Measurements from ENCODE around the gene USH1C. TPM values are rescaled to one million over a fixed set of nuclear protein-coding genes. Genes with fewer than 3 reads are reported as not detected.
A peak's percentile ranks its signal among the peaks of the same experiment; 100 is the strongest.

USH1C gene
- total RNA-seq (2016; rRNA removed; fragmentation: Illumina TruSeq; extraction: Trizol) = not detected in 2 replicates
- not detected in 2 replicates for total RNA-seq (2016; cell fraction: cytosol; rRNA removed; fragmentation: Illumina TruSeq; extraction: Trizol; ENCODE audit: low read depth)
- total RNA-seq (2016; cell fraction: insoluble cytoplasmic fraction; rRNA removed; fragmentation: Illumina TruSeq; extraction: Trizol) = not detected in 2 replicates
- total RNA-seq (2016; cell fraction: membrane; rRNA removed; fragmentation: Illumina TruSeq; extraction: Trizol) = not detected in 2 replicates
- total RNA-seq (2016; cell fraction: nucleus; rRNA removed; fragmentation: Illumina TruSeq; extraction: Trizol) = not detected in 2 replicates
- not detected in 2 replicates for polyA plus RNA-seq (2011; rRNA removed)
- polyA plus RNA-seq (2011; cell fraction: cytosol; rRNA removed) = 0.07 TPM in 1 of 2 replicates, not detected in the other
- polyA plus RNA-seq (2011; cell fraction: nucleus; rRNA removed) = 0.14 TPM in 1 of 2 replicates, not detected in the other
- not detected in 2 replicates for polyA plus RNA-seq (2012)
- polyA plus RNA-seq (2016; cell fraction: cytosol; fragmentation: Illumina TruSeq; extraction: Trizol; ENCODE audit: low read depth) = not detected in 2 replicates
- polyA plus RNA-seq (2016; cell fraction: insoluble cytoplasmic fraction; fragmentation: Illumina TruSeq; extraction: Trizol; ENCODE audit: low read depth) = not detected in 2 replicates
- not detected in 2 replicates for polyA plus RNA-seq (2016; cell fraction: membrane; fragmentation: Illumina TruSeq; extraction: Trizol; ENCODE audit: low read depth)
- not detected in 2 replicates for polyA plus RNA-seq (2016; cell fraction: nucleus; fragmentation: Illumina TruSeq; extraction: Trizol; ENCODE audit: insufficient read depth, low read depth)
- polyA minus RNA-seq (2011; rRNA and poly(A)+ RNA removed; ENCODE audit: low replicate concordance) = 32.5 TPM in 1 of 2 replicates, not detected in the other
- polyA minus RNA-seq (2011; cell fraction: cytosol; rRNA and poly(A)+ RNA removed) = not detected in 2 replicates
- polyA minus RNA-seq (2011; cell fraction: nucleus; rRNA and poly(A)+ RNA removed) = not detected in 2 replicates
- percentile 11 among the genes with signal in this experiment for Bru-seq, nascent RNA
- BruChase-seq, experiment 1, labeled RNA remaining after a 6-hour chase = percentile 3 among the genes with signal in this experiment
- BruChase-seq, experiment 2, labeled RNA remaining after a 2-hour chase = percentile 8 among the genes with signal in this experiment
- long read RNA-seq, experiment 1 = 0 reads
- long read RNA-seq, experiment 2 = 0 reads

DNA sequence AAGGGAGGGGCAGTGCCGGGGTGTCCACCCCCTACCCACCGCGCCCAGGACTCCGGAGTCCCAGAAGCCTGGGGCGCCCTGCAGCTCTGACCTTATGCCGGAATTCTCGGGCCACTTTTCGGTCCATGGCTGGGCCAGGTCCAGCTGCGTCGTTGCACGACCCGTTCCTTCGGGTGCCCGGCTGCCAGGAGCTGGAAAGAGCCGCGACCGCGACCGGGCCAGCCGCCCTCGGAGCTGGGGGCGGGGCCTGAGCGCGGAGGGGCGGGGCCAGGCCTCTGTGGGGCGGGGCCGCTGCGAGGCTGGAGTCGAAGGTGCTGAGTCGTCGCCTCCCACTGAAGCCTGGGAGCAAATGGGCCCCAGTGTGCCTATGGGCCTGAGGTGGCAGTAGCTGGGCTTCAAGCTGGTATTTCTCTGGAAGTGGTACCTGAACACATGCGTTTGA is at the start of gene USH1C:
Gene USH1C, minus strand, starts transcription at position 236 of the 442 bp plus-strand sequence. Its CDS starts 109 bp downstream, at position 127.
- no peak within 1 kb of the TSS for H3K9ac ChIP-seq (ENCODE audit: insufficient read depth, low read depth, low read length)
- no peak within 1 kb of the TSS for H3K4me3 ChIP-seq (replicated peaks in 1 of 3; ENCODE audit: insufficient read depth in 1 of 3, low read depth in 2 of 3, low read length in 3 of 3)
- no peak within 1 kb of the TSS for H3K4me2 ChIP-seq (ENCODE audit: low read depth, low read length)
- H3K9me3 ChIP-seq (ENCODE audit: low read length) = no peaks in the 10 kb centered on the region
- intact Hi-C loops (cut with micrococcal nuclease; ENCODE audit: unreplicated experiment) (no loop called here), in situ Hi-C loops (cut with HindIII; ENCODE audit: extremely low pct_ligation_motif_present, low pct_unique_long_range_greater_than_20kb) (no loop called here)
- no peak for DNase-seq (ENCODE audit: low spot score)
- TF ChIP-seq NCOR1 (IDR thresholded peaks at IDR 0.05; ENCODE audit: borderline replicate concordance, low read length) = no peak
- no peak for TF ChIP-seq SP1 (IDR thresholded peaks at IDR 0.05)
- no peak for TF ChIP-seq SP1 (CRISPR knock-in tag; IDR thresholded peaks at IDR 0.05)
- no peaks in the 10 kb centered on the region for H4K20me1 ChIP-seq (ENCODE audit: insufficient read depth, low read length)
- no TSS peak for BruUV-seq (replicated peaks)
- no peak for FAIRE-seq
- ATAC-seq = no peak
- ChIA-PET CTCF (ENCODE audit: low intra/inter-chr PET ratio, low total read pairs) (no interaction called here), POLR2A (no interaction called here)
- 0 out of 5 replicates have a peak, but pooled peaks cover 0 to 9% of the 10 kb centered on the region in 2 experiments for H3K27me3 ChIP-seq (ENCODE audit: control insufficient read depth in 1 of 2, insufficient read depth in 2 of 2, low read length in 2 of 2)
- H3K36me3 ChIP-seq (replicated peaks in 1 of 2; ENCODE audit: control insufficient read depth in 1 of 2, insufficient read depth in 2 of 2, low read length in 2 of 2) = no peaks in the 10 kb centered on the region
- no peaks in the 10 kb centered on the region for H3K79me2 ChIP-seq (ENCODE audit: insufficient read depth, low read length)
- WGBS (ENCODE audit: low lambda C conversion rate) = 80% methylated on average over 14 of the region's 32 CpGs
- H3K27ac ChIP-seq (ENCODE audit: extremely low read length, insufficient read depth, low read length) = no peak within 1 kb of the TSS
- H2AFZ ChIP-seq (ENCODE audit: low read length) = no peak within 1 kb of the TSS
- peaks cover 24% of the 10 kb centered on the region for H3K4me1 ChIP-seq (ENCODE audit: insufficient read depth, low read length)
